Umbilical cord (tissue), 2 donors: ENCODE data around the gene ZCCHC13. TPM values are rescaled to one million over a fixed set of nuclear protein-coding genes. Genes with fewer than 3 reads are reported as not detected.
A peak's percentile ranks its signal among the peaks of the same experiment; 100 is the strongest.
"Not testable (repeated sequence)": the region's sequence is repeated elsewhere in the genome, so short reads cannot be mapped to it uniquely, and the experiment has no call there.

Source experiments
- DNase-seq: peaks from one replicate; pipeline ENCODE4 v3.0.0-alpha.2; 2015; ENCODE audit warnings: low spot score
- total RNA-seq: library from RNA; depleted of rRNA; stranded (reverse); fragments of >200 nt; gene quantifications from one replicate; pipeline ENCODE4 v1.2.3, GENCODE V29; 2014; ENCODE audit warnings: low replicate concordance; ENCODE audit not compliant: insufficient read depth

ZCCHC13 gene
- total RNA-seq, 1 donor from 2014 or later: not detected

DNA sequence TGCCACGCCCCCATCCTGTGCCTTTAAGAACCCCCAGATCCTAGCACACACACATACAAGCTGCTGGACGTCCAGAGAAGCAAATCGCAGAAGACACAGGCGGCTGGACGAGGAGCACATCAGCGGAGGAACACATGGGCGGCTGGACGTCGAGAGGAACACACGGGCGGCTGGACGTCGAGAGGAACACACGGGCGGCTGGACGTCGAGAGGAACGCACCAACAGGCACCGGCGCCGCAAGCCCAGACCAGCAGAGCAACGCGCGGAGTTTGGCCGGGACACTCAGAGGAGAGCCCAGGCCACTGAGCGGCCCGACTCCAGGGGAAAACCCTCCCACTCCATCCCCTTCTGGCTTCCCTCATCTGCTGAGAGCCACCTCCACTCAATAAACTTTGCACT lies 17.2 kb downstream of the ZCCHC13 start:
- DNase-seq: no peak

DNA sequence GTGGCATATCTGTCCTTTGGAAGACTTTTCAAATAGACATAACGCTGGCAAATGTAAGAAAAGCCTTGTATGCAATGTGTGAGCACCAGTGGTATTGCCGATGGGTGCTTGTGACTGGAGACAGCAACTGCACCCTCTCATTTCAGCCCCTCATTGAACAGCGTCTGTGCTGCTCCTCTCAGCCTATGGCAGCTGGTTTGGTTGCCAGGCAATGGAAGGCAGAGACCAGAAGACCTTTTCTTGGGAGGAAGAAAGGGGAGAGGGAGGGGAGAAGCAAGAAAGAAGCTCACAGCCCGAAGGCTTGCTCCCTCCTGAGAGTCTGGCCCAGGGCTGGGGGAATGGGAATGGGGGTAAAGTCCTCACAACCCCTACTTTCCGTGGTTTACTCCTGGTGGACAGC lies 20.2 kb downstream of the ZCCHC13 start:
- DNase-seq: no peak

DNA sequence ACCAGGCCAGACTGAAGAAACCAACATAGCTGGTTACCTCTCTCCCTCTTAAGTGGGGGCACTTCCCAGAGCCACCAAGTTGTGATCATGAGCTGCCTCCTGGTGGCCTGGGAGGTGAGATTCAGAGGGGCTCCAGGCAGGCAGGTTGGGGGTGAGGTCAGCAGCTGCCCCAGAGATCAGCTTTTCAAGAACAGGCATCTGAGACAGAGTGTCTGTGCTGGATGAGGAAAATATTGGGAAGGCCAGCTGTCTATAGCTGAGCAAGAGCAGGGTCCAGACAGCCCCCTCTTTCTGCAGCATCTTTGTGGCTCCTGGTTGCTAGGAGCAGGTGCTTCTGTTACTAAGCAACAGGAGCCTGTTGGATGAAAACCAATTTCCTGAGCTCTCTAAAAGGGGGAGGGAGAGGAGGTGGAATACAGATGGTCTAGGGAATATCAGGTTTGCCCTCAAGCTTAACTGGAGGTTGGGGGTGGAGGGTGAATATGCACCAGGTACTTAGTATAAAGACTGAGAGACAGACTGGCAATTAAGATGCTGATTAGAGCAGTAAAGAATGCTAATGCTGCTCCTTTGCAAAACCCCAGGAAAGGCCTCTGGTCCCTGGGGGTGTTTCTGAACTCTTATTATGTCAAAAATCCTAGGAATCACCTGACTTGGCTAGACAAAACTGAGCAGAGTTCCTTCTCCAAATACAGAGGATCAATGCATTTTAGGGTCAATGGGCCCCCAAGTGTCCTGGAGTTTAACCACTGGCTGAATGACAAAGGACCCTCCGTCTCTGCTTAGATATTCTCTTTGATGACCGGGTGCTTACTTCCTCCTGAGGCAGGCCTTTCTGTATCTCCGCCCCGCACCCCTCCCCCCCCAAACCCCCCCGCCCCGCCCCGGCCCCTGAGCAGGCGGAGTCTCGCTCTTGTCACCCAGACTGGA lies 21.4 kb downstream of the ZCCHC13 start:
- DNase-seq: no peak

DNA sequence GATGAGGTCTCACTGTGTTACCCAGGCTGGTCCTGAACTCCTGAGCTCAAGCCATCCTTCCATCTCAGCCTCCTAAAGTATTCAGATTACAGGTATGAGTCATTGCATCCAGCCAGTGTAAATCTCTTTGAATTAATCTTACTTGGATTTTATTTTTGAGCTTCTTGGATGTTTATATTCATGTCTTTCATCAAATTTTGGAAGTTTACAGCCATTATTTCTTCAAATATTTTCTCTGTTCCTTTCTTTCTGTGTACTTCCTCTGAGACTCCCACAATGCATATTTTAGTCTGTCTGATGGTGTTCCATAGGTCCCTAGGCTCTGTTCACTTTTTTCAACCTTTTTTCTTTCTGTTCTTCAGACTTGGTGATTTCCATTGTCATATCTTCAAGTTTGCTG lies 34.9 kb downstream of the ZCCHC13 start:
- no peak for DNase-seq

DNA sequence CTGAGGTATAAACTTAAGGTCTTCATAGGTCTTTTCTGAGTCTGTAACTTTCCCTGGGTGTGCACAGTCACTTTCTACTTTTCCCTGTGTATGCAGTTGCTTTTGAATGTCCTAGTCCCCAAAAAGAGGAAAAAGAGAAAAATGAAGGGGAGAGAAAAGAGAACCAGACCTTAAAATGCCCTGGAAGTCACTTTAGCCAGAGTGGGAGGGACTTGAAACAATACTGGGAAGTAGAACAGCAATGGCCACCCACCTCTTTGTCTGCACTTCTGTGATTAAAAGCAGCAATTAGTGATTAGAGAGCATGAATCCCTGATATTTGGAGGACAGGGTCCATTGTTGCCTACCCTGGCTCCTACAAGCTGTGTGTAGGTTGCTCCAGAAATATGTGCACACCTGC lies 36.1 kb downstream of the ZCCHC13 start:
- DNase-seq: no peak

DNA sequence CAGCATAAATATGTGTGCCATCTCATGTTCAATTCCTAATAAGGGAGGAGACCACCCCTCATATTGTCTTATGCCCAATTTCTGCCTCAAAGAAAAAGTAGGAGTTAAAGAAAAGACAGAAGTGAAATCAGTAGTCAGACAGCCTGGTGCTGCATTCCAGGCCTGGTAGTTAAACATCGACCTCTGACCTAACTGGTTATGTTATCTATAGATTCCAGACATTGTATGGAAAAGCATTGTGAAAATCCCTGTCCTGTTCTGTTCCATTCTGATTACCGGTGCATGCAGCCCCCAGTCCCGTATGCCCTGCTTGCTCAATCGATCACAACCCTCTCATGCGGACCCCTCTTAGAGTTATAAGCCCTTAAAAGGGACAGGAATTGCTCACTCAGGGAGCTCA lies 38.2 kb downstream of the ZCCHC13 start:
- DNase-seq: not testable (repeated sequence)

DNA sequence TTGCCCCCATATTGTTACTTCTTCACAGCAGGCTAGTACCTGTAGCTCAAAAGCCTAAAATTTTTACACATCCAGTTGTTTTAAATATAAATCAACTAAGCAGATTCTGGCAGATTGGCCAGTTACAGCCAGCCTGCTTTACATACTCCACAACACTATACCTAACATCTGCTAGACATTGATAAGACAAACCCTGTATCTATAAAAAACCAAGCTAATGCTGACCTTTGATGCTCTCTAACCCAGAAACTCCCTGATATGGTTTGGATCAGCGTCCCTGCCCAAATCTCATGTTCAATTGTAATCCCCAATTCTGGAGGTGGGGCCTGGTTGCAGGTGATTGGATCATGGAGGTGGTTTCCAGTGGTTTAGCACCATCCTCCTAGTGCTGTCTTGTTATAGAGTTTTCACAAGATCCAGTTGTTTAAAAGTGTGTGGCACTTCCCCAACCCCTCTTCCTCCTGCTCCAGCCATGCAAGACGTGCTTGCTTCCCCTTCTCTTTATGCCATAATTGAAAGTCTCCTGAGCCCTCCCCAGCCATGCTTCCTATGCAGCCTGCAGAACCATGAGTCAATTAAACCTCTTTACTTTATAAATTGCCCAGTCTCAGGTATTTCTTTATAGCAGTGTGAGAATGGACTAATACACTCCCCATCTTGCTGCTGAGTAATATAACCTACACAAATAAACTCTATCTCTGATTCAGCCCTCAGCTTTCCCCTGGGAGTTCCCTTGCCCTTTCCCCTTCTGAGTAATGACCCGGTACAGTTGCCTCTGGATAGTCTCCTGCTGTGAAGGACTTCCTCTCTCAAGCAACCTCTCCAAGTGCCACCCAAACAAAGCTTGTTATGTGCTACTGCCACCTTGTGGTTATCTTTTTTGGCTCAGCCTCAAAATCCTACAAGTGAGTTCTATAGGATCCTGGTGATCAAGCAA lies 39.6 kb downstream of the ZCCHC13 start:
- peak; percentile 28 for DNase-seq

DNA sequence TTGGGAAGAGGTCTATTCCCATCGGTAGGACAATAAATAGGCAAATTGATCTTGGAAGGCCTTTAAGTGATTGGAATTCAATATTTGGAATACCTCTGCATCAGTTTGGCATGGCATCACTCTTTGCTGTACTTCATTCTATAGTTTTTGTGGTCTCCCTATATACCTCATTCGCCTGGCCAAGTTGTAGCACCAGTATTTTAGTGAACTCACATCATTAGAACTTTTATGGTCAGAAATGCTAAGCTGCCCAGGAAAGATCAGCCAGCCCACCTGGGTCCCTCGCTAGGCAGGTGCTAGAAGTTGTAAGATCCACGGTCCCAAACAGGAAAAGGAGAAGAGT lies 40.3 kb downstream of the ZCCHC13 start:
- no peak for DNase-seq

DNA sequence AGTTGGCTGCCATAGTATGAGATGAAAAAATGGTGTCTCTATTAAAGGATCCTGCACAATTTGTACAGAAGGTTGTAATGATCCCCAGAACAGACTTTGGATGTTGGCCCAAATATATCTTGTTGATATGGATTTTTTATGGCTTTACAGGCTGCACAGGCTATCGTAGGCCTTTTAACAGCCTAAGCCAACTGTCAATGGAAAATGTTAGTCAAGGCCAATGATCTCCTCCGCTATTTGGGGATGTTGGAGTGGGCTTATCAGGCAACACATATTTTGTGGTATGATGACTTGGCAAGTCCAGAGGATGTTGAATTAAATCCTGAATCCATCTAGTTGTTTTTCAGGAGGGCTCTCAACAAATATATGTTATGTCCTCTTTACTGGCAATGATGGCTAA lies 42.1 kb downstream of the ZCCHC13 start:
- no peak for DNase-seq

DNA sequence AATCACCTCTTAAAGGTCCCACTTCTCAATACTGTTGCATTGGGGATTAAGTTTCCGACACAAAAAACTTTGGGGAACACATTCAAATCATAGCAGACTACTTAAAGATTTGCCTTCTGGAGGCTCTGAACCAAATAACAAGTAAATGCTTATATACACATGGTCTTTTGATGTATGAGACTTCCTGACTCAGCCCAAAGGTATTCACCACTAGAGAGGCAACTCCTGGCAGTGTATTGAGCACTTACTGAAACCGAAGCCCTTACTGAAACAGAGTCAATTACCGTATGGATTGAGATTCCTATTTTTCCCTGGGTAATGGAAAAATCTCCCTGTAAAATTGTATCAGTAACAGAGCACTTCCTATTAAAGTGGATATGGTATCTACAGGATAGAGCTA lies 45.4 kb downstream of the ZCCHC13 start:
- peak; percentile 20 for DNase-seq

DNA sequence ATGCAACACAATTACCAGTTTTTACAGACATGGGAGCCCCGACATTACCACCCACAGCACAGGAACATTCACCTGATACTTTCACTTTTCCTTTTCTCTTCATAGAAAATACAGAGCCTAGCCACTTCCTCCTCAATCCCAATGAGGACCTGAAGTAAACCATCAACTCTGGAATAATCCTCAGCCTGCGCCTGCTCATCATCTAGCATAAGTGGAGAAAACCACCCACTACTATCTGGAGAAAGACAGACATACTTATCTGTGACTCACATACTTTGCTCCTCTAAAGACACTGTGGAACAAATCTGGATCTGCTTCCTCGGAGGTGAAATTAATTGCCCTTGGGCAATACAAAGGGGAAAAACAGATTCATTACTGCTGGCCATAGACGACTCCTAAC lies 47.8 kb downstream of the ZCCHC13 start:
- peak; percentile 7 for DNase-seq

DNA sequence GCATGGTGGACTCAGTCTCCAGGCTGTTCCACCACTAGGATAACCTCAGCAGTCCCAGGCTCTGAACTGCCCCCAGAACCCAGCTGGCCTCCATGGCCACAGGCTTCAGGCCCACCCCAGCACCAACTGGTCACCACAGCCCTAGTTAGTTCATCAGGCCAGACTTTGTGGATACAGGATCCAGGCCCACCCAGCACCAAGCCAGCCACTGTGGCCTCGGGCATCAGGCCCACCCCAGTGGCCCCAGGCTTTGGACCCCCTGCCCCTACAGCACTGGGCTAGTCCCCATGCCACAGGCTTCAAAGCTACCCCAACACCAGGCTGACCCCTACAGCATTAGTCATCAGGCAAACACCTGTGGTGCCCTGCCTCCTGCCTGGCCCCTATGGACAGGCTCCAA lies 50.0 kb downstream of the ZCCHC13 start:
- no peak for DNase-seq

Other genes starting within 250 kb of the ZCCHC13 start
- 6.3 TPM for gene SLC16A2, start 117.3 kb downstream of the ZCCHC13 start, total RNA-seq